ENCODE measurements around the gene UBE2E3.

- TF ChIP-seq EZH2 (IDR thresholded peaks at IDR 0.05; ENCODE audit: low read depth, unreplicated experiment) (no peak), CTCF (conservative IDR thresholded peaks at IDR 0.05; ENCODE audit: low read depth in 2 of 2) (no peak), POLR2AphosphoS5 (IDR thresholded peaks at IDR 0.05; ENCODE audit: low read depth) (no peak), ETS1 (IDR thresholded peaks at IDR 0.05) (no peak), ZNF331 (CRISPR knock-in tag; IDR thresholded peaks at IDR 0.05; ENCODE audit: low read depth) (no peak), STAT1 (IDR thresholded peaks at IDR 0.05; ENCODE audit: unreplicated experiment) (no peak)
These were observed 71.6 kb downstream of the UBE2E3 start for GRCh38 chr2:181051861-181052522.

Data from GM23338 (cell line).